Activated naive CD4-positive, alpha-beta T cell treated with anti-CD3 and anti-CD28 coated beads, Interleukin-2, amount 50 U/mL, for 24 hours (primary cell): Measurements from ENCODE around the gene MYO5C.

Source experiments
- H3K27ac Mint-ChIP-seq: one replicate; pipeline ENCODE4 v1.8.0; 2021; ENCODE audit warnings: mild to moderate bottlenecking, mixed read lengths
- H3K27me3 Mint-ChIP-seq: one replicate; pipeline ENCODE4 v1.8.0; 2021; ENCODE audit warnings: mixed read lengths
- H3K36me3 Mint-ChIP-seq: one replicate; pipeline ENCODE4 v1.8.0; 2021; ENCODE audit warnings: mixed read lengths
- H3K4me1 Mint-ChIP-seq: one replicate; pipeline ENCODE4 v1.8.0; 2021; ENCODE audit warnings: mixed read lengths
- H3K4me3 Mint-ChIP-seq: one replicate; pipeline ENCODE4 v1.8.0; 2021; ENCODE audit warnings: mild to moderate bottlenecking, mixed read lengths
- H3K9me3 Mint-ChIP-seq: one replicate; pipeline ENCODE4 v1.8.0; 2021; ENCODE audit warnings: mixed read lengths

The MYO5C gene

GRCh38 chr15:52150043-52150825 lies 145.4 kb downstream of the MYO5C start:
- Mint-ChIP-seq H3K4me3 (no peak overlapping the region), H3K4me1 (no peaks in the 10 kb centered on the region), H3K36me3 (peaks cover 17% of the 10 kb centered on the region), H3K27me3 (no peaks in the 10 kb centered on the region), H3K9me3 (no peaks in the 10 kb centered on the region), H3K27ac (no peak overlapping the region)

GRCh38 chr15:52148403-52148802 lies 147.2 kb downstream of the MYO5C start:
- H3K27ac Mint-ChIP-seq: no peak overlapping the region
- H3K27me3 Mint-ChIP-seq: no peaks in the 10 kb centered on the region
- H3K9me3 Mint-ChIP-seq: no peaks in the 10 kb centered on the region
- H3K36me3 Mint-ChIP-seq: peaks cover 14% of the 10 kb centered on the region
- no peak overlapping the region for H3K4me3 Mint-ChIP-seq
- H3K4me1 Mint-ChIP-seq: no peaks in the 10 kb centered on the region

- Mint-ChIP-seq H3K36me3 (peaks cover 14% of the 10 kb centered on the region), H3K27me3 (no peaks in the 10 kb centered on the region), H3K27ac (no peak overlapping the region), H3K4me3 (no peak overlapping the region), H3K4me1 (no peaks in the 10 kb centered on the region), H3K9me3 (no peaks in the 10 kb centered on the region)
Observed at GRCh38 chr15:52146776-52147175, 148.8 kb downstream of the MYO5C start.

GRCh38 chr15:52146261-52146660 lies 149.3 kb downstream of the MYO5C start:
- no peak overlapping the region for H3K4me3 Mint-ChIP-seq
- H3K9me3 Mint-ChIP-seq: no peaks in the 10 kb centered on the region
- no peak overlapping the region for H3K27ac Mint-ChIP-seq
- H3K36me3 Mint-ChIP-seq: peaks cover 19% of the 10 kb centered on the region
- H3K4me1 Mint-ChIP-seq: no peaks in the 10 kb centered on the region
- no peaks in the 10 kb centered on the region for H3K27me3 Mint-ChIP-seq

GRCh38 chr15:52144656-52145178 lies 150.9 kb downstream of the MYO5C start:
- Mint-ChIP-seq H3K27ac (no peak overlapping the region), H3K27me3 (no peaks in the 10 kb centered on the region), H3K4me3 (no peak overlapping the region), H3K4me1 (no peaks in the 10 kb centered on the region), H3K36me3 (peaks cover 16% of the 10 kb centered on the region), H3K9me3 (no peaks in the 10 kb centered on the region)

- H3K36me3 Mint-ChIP-seq: peaks cover 15% of the 10 kb centered on the region
- H3K4me3 Mint-ChIP-seq: no peak overlapping the region
- no peaks in the 10 kb centered on the region for H3K27me3 Mint-ChIP-seq
- H3K9me3 Mint-ChIP-seq: no peaks in the 10 kb centered on the region
- H3K4me1 Mint-ChIP-seq: no peaks in the 10 kb centered on the region
- no peak overlapping the region for H3K27ac Mint-ChIP-seq
Observed at GRCh38 chr15:52143873-52144272, 151.7 kb downstream of the MYO5C start.
